HEK293T (cell line): Measurements from ENCODE around the gene GHRHR.

ENCODE experiments used
- ARNT ChIP-seq: fragments of 450-650 bp; IDR thresholded peaks from 2 replicates; pipeline ENCODE4 v1.6.1; 2017; ENCODE audit warnings: mild to moderate bottlenecking
- BHLHE40 ChIP-seq: fragments of 450-650 bp; IDR thresholded peaks from 2 replicates; pipeline ENCODE4 v1.6.1; 2016; ENCODE audit warnings: mild to moderate bottlenecking, moderate library complexity, borderline replicate concordance
- CTBP1 ChIP-seq: fragments of 450-650 bp; IDR thresholded peaks from 2 replicates; pipeline ENCODE4 v1.6.1; 2016; ENCODE audit warnings: borderline replicate concordance
- ELF4 ChIP-seq: fragments of 450-650 bp; IDR thresholded peaks from 2 replicates; pipeline ENCODE4 v1.6.1; 2017; ENCODE audit warnings: antibody characterized with exemption
- FOXK2 ChIP-seq: fragments of 450-650 bp; IDR thresholded peaks from 2 replicates; pipeline ENCODE4 v1.6.1; 2016; ENCODE audit warnings: mild to moderate bottlenecking
- FOXM1 ChIP-seq: fragments of 450-650 bp; IDR thresholded peaks from 2 replicates; pipeline ENCODE4 v1.6.1; 2017; ENCODE audit warnings: mild to moderate bottlenecking, borderline replicate concordance
- HDGF ChIP-seq: fragments of 450-650 bp; IDR thresholded peaks from 2 replicates; pipeline ENCODE4 v1.6.1; 2017; ENCODE audit warnings: antibody characterized with exemption, borderline replicate concordance
- LEF1 ChIP-seq: fragments of 450-650 bp; IDR thresholded peaks from 2 replicates; pipeline ENCODE4 v1.6.1; 2017; ENCODE audit warnings: mild to moderate bottlenecking, borderline replicate concordance
- NFRKB ChIP-seq: fragments of 450-650 bp; IDR thresholded peaks from 2 replicates; pipeline ENCODE4 v1.6.1; 2016; ENCODE audit warnings: mild to moderate bottlenecking, moderate library complexity
- PKNOX1 ChIP-seq: fragments of 450-650 bp; IDR thresholded peaks from 2 replicates; pipeline ENCODE4 v1.6.1; 2016
- SP1 ChIP-seq: fragments of 450-650 bp; IDR thresholded peaks from 2 replicates; pipeline ENCODE4 v1.6.1; 2017
- TARDBP ChIP-seq: fragments of 450-650 bp; IDR thresholded peaks from 2 replicates; pipeline ENCODE4 v1.6.1; 2016
- ZNF384 ChIP-seq: fragments of 450-650 bp; IDR thresholded peaks from 2 replicates; pipeline ENCODE4 v1.6.1; 2016

GRCh38 chr7:30954914-30955313, 8.8 kb upstream of the GHRHR start:
- TF ChIP-seq BHLHE40, result no peak
- no peak for TF ChIP-seq SP1
- TF ChIP-seq CTBP1, result no peak
- no peak for TF ChIP-seq PKNOX1
- no peak for TF ChIP-seq TARDBP
- no peak for TF ChIP-seq ELF4
- no peak for TF ChIP-seq ARNT
- TF ChIP-seq HDGF, result no peak
- no peak for TF ChIP-seq NFRKB
- TF ChIP-seq FOXM1, result no peak
- TF ChIP-seq FOXK2, result no peak
- no peak for TF ChIP-seq LEF1
- TF ChIP-seq ZNF384, result no peak
